ENCODE data around the gene STAMBPL1. TPM values are rescaled to one million over a fixed set of nuclear protein-coding genes. Genes with fewer than 3 reads are reported as not detected.

Gene STAMBPL1
- total RNA-seq, 1 donor from 2014 or later: 1.5 TPM

DNA sequence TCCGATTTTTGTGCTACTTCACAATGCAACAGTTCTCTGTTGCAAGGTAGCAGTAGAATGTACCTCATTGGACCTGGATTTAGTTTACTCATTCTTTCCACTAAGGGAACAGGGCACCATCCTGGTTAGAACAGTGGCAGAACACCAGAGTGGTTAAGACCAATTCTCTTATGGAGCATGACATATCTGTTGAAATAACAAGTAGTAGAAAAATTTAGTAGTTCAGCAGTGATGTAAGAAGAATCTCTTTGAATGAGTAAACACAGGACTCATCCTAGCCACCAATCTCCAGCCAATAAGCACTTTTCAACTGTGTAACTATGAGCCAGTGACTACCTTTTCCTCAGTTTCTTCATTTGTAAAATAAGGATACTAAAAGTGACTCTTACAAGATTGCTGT lies 30.8 kb upstream of the STAMBPL1 start:
- no peak for TF ChIP-seq EZH2 (IDR thresholded peaks at IDR 0.05; ENCODE audit: insufficient read depth, low read length)
- TF ChIP-seq, protein P1, sequence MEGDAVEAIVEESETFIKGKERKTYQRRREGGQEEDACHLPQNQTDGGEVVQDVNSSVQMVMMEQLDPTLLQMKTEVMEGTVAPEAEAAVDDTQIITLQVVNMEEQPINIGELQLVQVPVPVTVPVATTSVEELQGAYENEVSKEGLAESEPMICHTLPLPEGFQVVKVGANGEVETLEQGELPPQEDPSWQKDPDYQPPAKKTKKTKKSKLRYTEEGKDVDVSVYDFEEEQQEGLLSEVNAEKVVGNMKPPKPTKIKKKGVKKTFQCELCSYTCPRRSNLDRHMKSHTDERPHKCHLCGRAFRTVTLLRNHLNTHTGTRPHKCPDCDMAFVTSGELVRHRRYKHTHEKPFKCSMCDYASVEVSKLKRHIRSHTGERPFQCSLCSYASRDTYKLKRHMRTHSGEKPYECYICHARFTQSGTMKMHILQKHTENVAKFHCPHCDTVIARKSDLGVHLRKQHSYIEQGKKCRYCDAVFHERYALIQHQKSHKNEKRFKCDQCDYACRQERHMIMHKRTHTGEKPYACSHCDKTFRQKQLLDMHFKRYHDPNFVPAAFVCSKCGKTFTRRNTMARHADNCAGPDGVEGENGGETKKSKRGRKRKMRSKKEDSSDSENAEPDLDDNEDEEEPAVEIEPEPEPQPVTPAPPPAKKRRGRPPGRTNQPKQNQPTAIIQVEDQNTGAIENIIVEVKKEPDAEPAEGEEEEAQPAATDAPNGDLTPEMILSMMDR (IDR thresholded peaks at IDR 0.05; ENCODE audit: insufficient read depth, low read depth, low read length): no peak
- Histone ChIP-seq H3K4me1 (ENCODE audit: insufficient read depth, low read length) (peaks cover 11% of the 10 kb centered on the region), H4K20me1 (ENCODE audit: insufficient read depth, low read length) (no peaks in the 10 kb centered on the region), H3K9ac (ENCODE audit: low read length) (no peak overlapping the region), H3K4me2 (ENCODE audit: low read length) (peak overlapping the region; percentile 58), H2AFZ (ENCODE audit: low read depth, low read length) (no peak overlapping the region), H3K4me3 (ENCODE audit: insufficient read depth, low read depth, low read length) (no peak overlapping the region), H3K27me3 (ENCODE audit: insufficient read depth, low read length) (no peaks in the 10 kb centered on the region), H3K27ac (ENCODE audit: low read depth, low read length) (no peak overlapping the region), H3K9me3 (ENCODE audit: insufficient read depth, low read depth, low read length) (no peaks in the 10 kb centered on the region), H3K79me2 (ENCODE audit: insufficient read depth, low read length) (no peaks in the 10 kb centered on the region), H3K36me3 (ENCODE audit: insufficient read depth, low read length) (no peaks in the 10 kb centered on the region)
- DNase-seq (ENCODE audit: low read depth): peak; percentile 26
- Mint-ChIP-seq H3K9me3 (ENCODE audit: unreplicated experiment) (peaks cover 2% of the 10 kb centered on the region), H3K4me1 (ENCODE audit: low read depth, unreplicated experiment) (peaks cover 3% of the 10 kb centered on the region), H3K27me3 (ENCODE audit: low read depth, unreplicated experiment) (peaks cover 3% of the 10 kb centered on the region), H3K4me3 (ENCODE audit: unreplicated experiment) (no peak overlapping the region), H3K27ac (ENCODE audit: unreplicated experiment) (no peak overlapping the region), H3K36me3 (ENCODE audit: low read depth, unreplicated experiment) (no peaks in the 10 kb centered on the region)
- FAIRE-seq: no peak

DNA sequence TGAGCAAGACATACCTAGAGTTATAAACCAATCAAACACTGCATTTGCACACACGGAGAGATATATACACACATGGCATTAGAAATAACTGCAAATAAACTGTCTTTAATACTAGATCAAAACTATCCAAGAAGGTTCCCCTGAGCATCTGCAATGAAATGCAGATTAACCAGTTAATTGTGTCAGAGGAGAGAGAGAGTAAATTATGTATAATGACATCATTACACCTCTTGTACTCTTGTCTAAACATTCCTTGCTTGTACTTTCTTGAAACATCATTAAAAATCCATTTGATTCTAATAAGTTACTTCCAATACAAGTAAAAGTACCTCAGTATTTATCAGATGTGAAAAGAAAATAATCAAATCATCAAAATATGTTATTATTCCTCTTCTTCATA lies 29.3 kb upstream of the STAMBPL1 start:
- Histone ChIP-seq H3K9ac (ENCODE audit: low read length) (no peak overlapping the region), H3K27me3 (ENCODE audit: insufficient read depth, low read length) (no peaks in the 10 kb centered on the region), H4K20me1 (ENCODE audit: insufficient read depth, low read length) (no peaks in the 10 kb centered on the region), H3K27ac (ENCODE audit: low read depth, low read length) (no peak overlapping the region), H3K79me2 (ENCODE audit: insufficient read depth, low read length) (no peaks in the 10 kb centered on the region), H3K4me2 (ENCODE audit: low read length) (no peak overlapping the region), H3K4me1 (ENCODE audit: insufficient read depth, low read length) (peaks cover 11% of the 10 kb centered on the region), H3K9me3 (ENCODE audit: insufficient read depth, low read depth, low read length) (no peaks in the 10 kb centered on the region), H3K36me3 (ENCODE audit: insufficient read depth, low read length) (no peaks in the 10 kb centered on the region), H3K4me3 (ENCODE audit: insufficient read depth, low read depth, low read length) (no peak overlapping the region), H2AFZ (ENCODE audit: low read depth, low read length) (no peak overlapping the region)
- peaks cover 3% of the 10 kb centered on the region for H3K4me1 Mint-ChIP-seq (ENCODE audit: low read depth, unreplicated experiment)
- no peaks in the 10 kb centered on the region for H3K36me3 Mint-ChIP-seq (ENCODE audit: low read depth, unreplicated experiment)
- TF ChIP-seq EZH2 (IDR thresholded peaks at IDR 0.05; ENCODE audit: insufficient read depth, low read length): no peak
- TF ChIP-seq, protein P1 (IDR thresholded peaks at IDR 0.05; ENCODE audit: insufficient read depth, low read depth, low read length): no peak
- FAIRE-seq: no peak
- no peak for DNase-seq (ENCODE audit: low read depth)
- H3K27ac Mint-ChIP-seq (ENCODE audit: unreplicated experiment): no peak overlapping the region
- H3K4me3 Mint-ChIP-seq (ENCODE audit: unreplicated experiment): no peak overlapping the region
- H3K27me3 Mint-ChIP-seq (ENCODE audit: low read depth, unreplicated experiment): peaks cover 3% of the 10 kb centered on the region
- H3K9me3 Mint-ChIP-seq (ENCODE audit: unreplicated experiment): peaks cover 2% of the 10 kb centered on the region

DNA sequence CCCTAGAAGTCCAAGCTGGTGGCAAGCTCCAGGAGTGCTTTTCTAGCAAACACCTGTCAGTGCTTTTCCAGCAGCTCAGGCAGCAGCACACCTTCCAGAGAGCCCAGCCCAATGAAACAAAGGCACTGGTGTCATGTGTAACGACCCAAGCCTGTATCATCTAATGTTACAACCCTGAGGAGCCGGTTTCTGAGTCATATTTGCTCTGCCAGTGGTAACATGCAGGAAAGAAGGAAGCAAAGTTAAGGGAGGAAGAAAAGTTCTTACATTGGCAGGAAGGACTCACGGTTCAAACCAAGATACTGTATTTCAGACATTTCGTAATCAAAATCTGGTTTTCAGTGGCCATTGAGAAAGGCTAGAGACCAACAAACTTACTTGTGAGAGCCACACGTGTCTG lies 28.3 kb upstream of the STAMBPL1 start, which contains the start of gene ANKRD22:
Gene ANKRD22, minus strand, starts transcription at position 139 of the 400 bp plus-strand sequence. CDS start 237 bp downstream, outside the sequence.
- H3K27me3 Mint-ChIP-seq (ENCODE audit: low read depth, unreplicated experiment): peaks cover 4% of the 10 kb centered on the region
- H3K4me3 Mint-ChIP-seq (ENCODE audit: unreplicated experiment): no peak within 1 kb of the TSS
- Histone ChIP-seq H3K27ac (ENCODE audit: low read depth, low read length) (no peak within 1 kb of the TSS), H2AFZ (ENCODE audit: low read depth, low read length) (no peak within 1 kb of the TSS), H3K4me2 (ENCODE audit: low read length) (no peak within 1 kb of the TSS), H3K9ac (ENCODE audit: low read length) (no peak within 1 kb of the TSS), H3K4me3 (ENCODE audit: insufficient read depth, low read depth, low read length) (no peak within 1 kb of the TSS), H3K4me1 (ENCODE audit: insufficient read depth, low read length) (peaks cover 11% of the 10 kb centered on the region), H4K20me1 (ENCODE audit: insufficient read depth, low read length) (no peaks in the 10 kb centered on the region), H3K27me3 (ENCODE audit: insufficient read depth, low read length) (no peaks in the 10 kb centered on the region), H3K79me2 (ENCODE audit: insufficient read depth, low read length) (no peaks in the 10 kb centered on the region), H3K36me3 (ENCODE audit: insufficient read depth, low read length) (no peaks in the 10 kb centered on the region), H3K9me3 (ENCODE audit: insufficient read depth, low read depth, low read length) (no peaks in the 10 kb centered on the region)
- DNase-seq (ENCODE audit: low read depth) (peak; percentile 35), FAIRE-seq (no peak)
- H3K36me3 Mint-ChIP-seq (ENCODE audit: low read depth, unreplicated experiment): no peaks in the 10 kb centered on the region
- no peak for TF ChIP-seq EZH2 (IDR thresholded peaks at IDR 0.05; ENCODE audit: insufficient read depth, low read length)
- TF ChIP-seq, protein P1 (IDR thresholded peaks at IDR 0.05; ENCODE audit: insufficient read depth, low read depth, low read length): no peak
- H3K9me3 Mint-ChIP-seq (ENCODE audit: unreplicated experiment): peaks cover 2% of the 10 kb centered on the region
- H3K27ac Mint-ChIP-seq (ENCODE audit: unreplicated experiment): no peak within 1 kb of the TSS
- H3K4me1 Mint-ChIP-seq (ENCODE audit: low read depth, unreplicated experiment): peaks cover 3% of the 10 kb centered on the region

All from astrocyte (in vitro differentiated cells and primary cell).